IMR-90 (cell line): ENCODE data around the gene GALM.

Experiments
- BHLHE40 ChIP-seq: fragments of 150-350 bp; IDR thresholded peaks from 2 replicates; pipeline ENCODE4 v1.6.1; 2016; ENCODE audit warnings: mild to moderate bottlenecking, low read depth, low read length
- CTCF ChIP-seq: conservative IDR thresholded peaks from 2 replicates; pipeline ENCODE4 v1.5.1; 2012; ENCODE audit warnings: mild to moderate bottlenecking, low read depth, low read length, improper control_type of control experiment
- ELK1 ChIP-seq: fragments of 150-350 bp; IDR thresholded peaks from 2 replicates; pipeline ENCODE4 v1.6.1; 2016; ENCODE audit warnings: low read depth, mild to moderate bottlenecking, low read length, moderate library complexity, borderline replicate concordance
- FOS ChIP-seq: fragments of 150-350 bp; IDR thresholded peaks from 2 replicates; pipeline ENCODE4 v1.6.1; 2016; ENCODE audit warnings: low read depth, low read length
- MAZ ChIP-seq: IDR thresholded peaks from 2 replicates; pipeline ENCODE4 v1.6.1; 2012; ENCODE audit warnings: low read depth, mild to moderate bottlenecking, low read length, improper control_type of control experiment, moderate library complexity, borderline replicate concordance
- NFE2L2 ChIP-seq: fragments of 150-350 bp; IDR thresholded peaks from 2 replicates; pipeline ENCODE4 v1.6.1; 2016; ENCODE audit warnings: low read depth, mild to moderate bottlenecking, low read length
- POLR2A ChIP-seq: IDR thresholded peaks from 2 replicates; pipeline ENCODE4 v1.6.1; 2012; ENCODE audit warnings: mild to moderate bottlenecking, low read depth, low read length
- RAD21 ChIP-seq: IDR thresholded peaks from 2 replicates; pipeline ENCODE4 v1.6.1; 2012; ENCODE audit warnings: low read length, improper control_type of control experiment
- RFX5 ChIP-seq: IDR thresholded peaks from 2 replicates; pipeline ENCODE4 v1.8.0; 2012; ENCODE audit warnings: low read depth, mild to moderate bottlenecking, low read length, moderate library complexity
- SMC3 ChIP-seq: fragments of 150-350 bp; IDR thresholded peaks from 2 replicates; pipeline ENCODE4 v1.6.1; 2016; ENCODE audit warnings: low read depth, mild to moderate bottlenecking, antibody characterized with exemption, low read length, moderate library complexity

GRCh38 chr2:38668092-38668491 lies 2.2 kb downstream of the GALM start:
- TF ChIP-seq CTCF (no peak), POLR2A (no peak), NFE2L2 (no peak), MAZ (no peak), RAD21 (no peak), FOS (no peak), ELK1 (no peak), BHLHE40 (no peak), SMC3 (no peak), RFX5 (no peak)
